ENCODE data around the gene TAGLN. TPM values are rescaled to one million over a fixed set of nuclear protein-coding genes. Genes with fewer than 3 reads are reported as not detected.

Gene TAGLN
- total and polyA plus RNA-seq, 9 of the 15 experiments (the other 6 are each of a cell fraction or from before 2014, with no cell fraction given) = 0.21 to 4.9 (median 1.1) TPM

DNA sequence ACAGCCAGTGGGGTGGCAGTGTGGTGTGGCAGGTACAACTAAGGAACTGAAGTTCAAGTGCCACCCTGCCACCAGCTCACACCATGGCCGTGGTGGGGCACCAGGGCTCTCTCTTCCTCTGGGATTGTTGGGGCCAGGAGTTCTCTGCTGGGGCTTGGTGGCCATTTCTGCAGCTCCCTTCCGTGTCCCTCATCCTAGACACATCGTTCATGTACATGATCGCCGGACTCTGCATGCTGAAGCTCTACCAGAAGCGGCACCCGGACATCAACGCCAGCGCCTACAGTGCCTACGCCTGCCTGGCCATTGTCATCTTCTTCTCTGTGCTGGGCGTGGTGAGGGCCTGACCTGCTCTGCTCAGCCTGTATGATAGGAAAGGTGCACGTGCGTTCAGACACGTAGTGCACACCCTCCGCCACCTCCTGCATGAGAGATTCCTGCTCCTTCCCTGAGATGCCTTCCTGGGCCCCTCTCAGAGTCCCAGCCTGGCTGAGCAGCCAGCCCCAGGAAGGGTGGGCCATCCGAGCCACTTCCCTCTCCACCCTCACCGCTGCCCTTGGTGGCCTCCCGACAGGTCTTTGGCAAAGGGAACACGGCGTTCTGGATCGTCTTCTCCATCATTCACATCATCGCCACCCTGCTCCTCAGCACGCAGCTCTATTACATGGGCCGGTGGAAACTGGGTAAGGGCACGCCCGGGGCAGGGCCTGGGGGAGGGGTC, 7.3 kb upstream of the TAGLN start:
- H3K9ac ChIP-seq (ENCODE audit: insufficient read depth in 1 of 2, low read depth in 2 of 2, low read length in 2 of 2) = no peak overlapping the region
- FAIRE-seq (no peak), DNase-seq (ENCODE audit: extremely low read depth in 1 of 4, low spot score in 3 of 4) (no peak), ATAC-seq (no peak)
- BruUV-seq (replicated peaks) = no TSS peak
- WGBS (ENCODE audit: insufficient coverage, low coverage, missing lambda C conversion rate) = 87% methylated on average over 23 of the region's 26 CpGs
- no peaks in the 10 kb centered on the region for H3K27me3 ChIP-seq (ENCODE audit: control insufficient read depth in 2 of 2, insufficient read depth in 2 of 2, low read length in 2 of 2)
- intact Hi-C loops (cut with micrococcal nuclease) (no loop called here), in situ Hi-C loops (cut with MboI) (no loop called here)
- H3K36me3 ChIP-seq (ENCODE audit: control insufficient read depth, insufficient read depth, low read length) = peaks cover 51% of the 10 kb centered on the region; the same call in 2 of the 3 replicates
- ChIA-PET POLR2A (interaction anchor here (0.6 kb wide), 1 partner anchor 10 kb away, joined by 6 read pairs; no protein-coding TSS in a partner anchor), CTCF (ENCODE audit: low intra/inter-chr PET ratio) (no interaction called here)
- peaks cover 3% of the 10 kb centered on the region; the same call in 1 of the 2 replicates for H4K20me1 ChIP-seq (replicated peaks; ENCODE audit: control insufficient read depth, insufficient read depth, low read length)
- H3K4me2 ChIP-seq (ENCODE audit: insufficient read depth, low read length) = no peak overlapping the region
- peaks cover 0 to 14% of the 10 kb centered on the region in 2 experiments; a peak in 2 of 5 replicates for H3K4me1 ChIP-seq (replicated peaks in 1 of 2; ENCODE audit: control insufficient read depth in 2 of 2, insufficient read depth in 2 of 2, low read length in 2 of 2)
- no peaks in the 10 kb centered on the region for H3K9me3 ChIP-seq (replicated peaks; ENCODE audit: control insufficient read depth, insufficient read depth, low read depth, low read length)
- H3K9me1 ChIP-seq (ENCODE audit: control insufficient read depth, insufficient read depth, low read length) = no peaks in the 10 kb centered on the region
- H3K4me3 ChIP-seq = no peak overlapping the region
- no peak overlapping the region for H3K27ac ChIP-seq (ENCODE audit: extremely low read depth, low read depth, low read length)
- no peak overlapping the region for H2AFZ ChIP-seq (ENCODE audit: low read depth, low read length)
- no peaks in the 10 kb centered on the region for H3K79me2 ChIP-seq (ENCODE audit: control insufficient read depth, insufficient read depth, low read length)
- TF ChIP-seq, protein P1, sequence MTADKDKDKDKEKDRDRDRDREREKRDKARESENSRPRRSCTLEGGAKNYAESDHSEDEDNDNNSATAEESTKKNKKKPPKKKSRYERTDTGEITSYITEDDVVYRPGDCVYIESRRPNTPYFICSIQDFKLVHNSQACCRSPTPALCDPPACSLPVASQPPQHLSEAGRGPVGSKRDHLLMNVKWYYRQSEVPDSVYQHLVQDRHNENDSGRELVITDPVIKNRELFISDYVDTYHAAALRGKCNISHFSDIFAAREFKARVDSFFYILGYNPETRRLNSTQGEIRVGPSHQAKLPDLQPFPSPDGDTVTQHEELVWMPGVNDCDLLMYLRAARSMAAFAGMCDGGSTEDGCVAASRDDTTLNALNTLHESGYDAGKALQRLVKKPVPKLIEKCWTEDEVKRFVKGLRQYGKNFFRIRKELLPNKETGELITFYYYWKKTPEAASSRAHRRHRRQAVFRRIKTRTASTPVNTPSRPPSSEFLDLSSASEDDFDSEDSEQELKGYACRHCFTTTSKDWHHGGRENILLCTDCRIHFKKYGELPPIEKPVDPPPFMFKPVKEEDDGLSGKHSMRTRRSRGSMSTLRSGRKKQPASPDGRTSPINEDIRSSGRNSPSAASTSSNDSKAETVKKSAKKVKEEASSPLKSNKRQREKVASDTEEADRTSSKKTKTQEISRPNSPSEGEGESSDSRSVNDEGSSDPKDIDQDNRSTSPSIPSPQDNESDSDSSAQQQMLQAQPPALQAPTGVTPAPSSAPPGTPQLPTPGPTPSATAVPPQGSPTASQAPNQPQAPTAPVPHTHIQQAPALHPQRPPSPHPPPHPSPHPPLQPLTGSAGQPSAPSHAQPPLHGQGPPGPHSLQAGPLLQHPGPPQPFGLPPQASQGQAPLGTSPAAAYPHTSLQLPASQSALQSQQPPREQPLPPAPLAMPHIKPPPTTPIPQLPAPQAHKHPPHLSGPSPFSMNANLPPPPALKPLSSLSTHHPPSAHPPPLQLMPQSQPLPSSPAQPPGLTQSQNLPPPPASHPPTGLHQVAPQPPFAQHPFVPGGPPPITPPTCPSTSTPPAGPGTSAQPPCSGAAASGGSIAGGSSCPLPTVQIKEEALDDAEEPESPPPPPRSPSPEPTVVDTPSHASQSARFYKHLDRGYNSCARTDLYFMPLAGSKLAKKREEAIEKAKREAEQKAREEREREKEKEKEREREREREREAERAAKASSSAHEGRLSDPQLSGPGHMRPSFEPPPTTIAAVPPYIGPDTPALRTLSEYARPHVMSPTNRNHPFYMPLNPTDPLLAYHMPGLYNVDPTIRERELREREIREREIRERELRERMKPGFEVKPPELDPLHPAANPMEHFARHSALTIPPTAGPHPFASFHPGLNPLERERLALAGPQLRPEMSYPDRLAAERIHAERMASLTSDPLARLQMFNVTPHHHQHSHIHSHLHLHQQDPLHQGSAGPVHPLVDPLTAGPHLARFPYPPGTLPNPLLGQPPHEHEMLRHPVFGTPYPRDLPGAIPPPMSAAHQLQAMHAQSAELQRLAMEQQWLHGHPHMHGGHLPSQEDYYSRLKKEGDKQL (CRISPR knock-in tag; IDR thresholded peaks at IDR 0.05; ENCODE audit: borderline replicate concordance) = no peak
- TF ChIP-seq, protein P2, sequence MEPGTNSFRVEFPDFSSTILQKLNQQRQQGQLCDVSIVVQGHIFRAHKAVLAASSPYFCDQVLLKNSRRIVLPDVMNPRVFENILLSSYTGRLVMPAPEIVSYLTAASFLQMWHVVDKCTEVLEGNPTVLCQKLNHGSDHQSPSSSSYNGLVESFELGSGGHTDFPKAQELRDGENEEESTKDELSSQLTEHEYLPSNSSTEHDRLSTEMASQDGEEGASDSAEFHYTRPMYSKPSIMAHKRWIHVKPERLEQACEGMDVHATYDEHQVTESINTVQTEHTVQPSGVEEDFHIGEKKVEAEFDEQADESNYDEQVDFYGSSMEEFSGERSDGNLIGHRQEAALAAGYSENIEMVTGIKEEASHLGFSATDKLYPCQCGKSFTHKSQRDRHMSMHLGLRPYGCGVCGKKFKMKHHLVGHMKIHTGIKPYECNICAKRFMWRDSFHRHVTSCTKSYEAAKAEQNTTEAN (CRISPR knock-in tag; IDR thresholded peaks at IDR 0.05) = no peak
- no peak for TF ChIP-seq ZNF695 (CRISPR knock-in tag; IDR thresholded peaks at IDR 0.05)
- TF ChIP-seq JUN (IDR thresholded peaks at IDR 0.05; ENCODE audit: borderline replicate concordance, low read depth, low read length) = no peak
- TF ChIP-seq JUN (CRISPR knock-in tag; IDR thresholded peaks at IDR 0.05; ENCODE audit: borderline replicate concordance) = no peak
- no peak for TF ChIP-seq ATF6 (CRISPR knock-in tag; IDR thresholded peaks at IDR 0.05)
- TF ChIP-seq RBFOX2 (IDR thresholded peaks at IDR 0.05; ENCODE audit: low read depth, low read length) = peak; percentile 27; the same call in 1 of the 2 replicates
- no peak for TF ChIP-seq POLR3A (IDR thresholded peaks at IDR 0.05; ENCODE audit: borderline replicate concordance, extremely low read depth, insufficient read depth, insufficient read length)
- TF ChIP-seq, protein P3, sequence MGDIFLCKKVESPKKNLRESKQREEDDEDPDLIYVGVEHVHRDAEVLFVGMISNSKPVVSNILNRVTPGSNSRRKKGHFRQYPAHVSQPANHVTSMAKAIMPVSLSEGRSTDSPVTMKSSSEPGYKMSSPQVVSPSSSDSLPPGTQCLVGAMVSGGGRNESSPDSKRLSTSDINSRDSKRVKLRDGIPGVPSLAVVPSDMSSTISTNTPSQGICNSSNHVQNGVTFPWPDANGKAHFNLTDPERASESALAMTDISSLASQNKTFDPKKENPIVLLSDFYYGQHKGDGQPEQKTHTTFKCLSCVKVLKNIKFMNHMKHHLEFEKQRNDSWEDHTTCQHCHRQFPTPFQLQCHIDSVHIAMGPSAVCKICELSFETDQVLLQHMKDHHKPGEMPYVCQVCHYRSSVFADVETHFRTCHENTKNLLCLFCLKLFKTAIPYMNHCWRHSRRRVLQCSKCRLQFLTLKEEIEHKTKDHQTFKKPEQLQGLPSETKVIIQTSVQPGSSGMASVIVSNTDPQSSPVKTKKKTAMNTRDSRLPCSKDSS (IDR thresholded peaks at IDR 0.05; ENCODE audit: low read depth, partially characterized antibody) = no peak

Data from K562 (cell line).